Trophoblast cell (in vitro differentiated cells and primary cell): Measurements from ENCODE around the gene ULK4.

Experiments used
- DNase-seq, 2 donors: peaks; one replicate each; pipeline ENCODE4 v3.0.0-alpha.2; 2016
- H2AFZ ChIP-seq: 2 replicates; pipeline ENCODE4 v1.6.1; 2013; ENCODE audit warnings: low read length, moderate library complexity, mild to moderate bottlenecking; ENCODE audit not compliant: insufficient read depth, poor library complexity
- H2AK5ac ChIP-seq: 2 replicates; pipeline ENCODE4 v1.6.1; 2013; ENCODE audit warnings: mild to moderate bottlenecking, low read length
- H2BK120ac ChIP-seq: 2 replicates; pipeline ENCODE4 v1.6.1; 2013; ENCODE audit warnings: low read length, mild to moderate bottlenecking, moderate library complexity; ENCODE audit not compliant: insufficient read depth, poor library complexity
- H2BK12ac ChIP-seq: 2 replicates; pipeline ENCODE4 v1.6.1; 2013; ENCODE audit warnings: mild to moderate bottlenecking, low read length, moderate library complexity
- H2BK5ac ChIP-seq: 2 replicates; pipeline ENCODE4 v1.6.1; 2013; ENCODE audit warnings: low read length, low read depth, moderate library complexity, mild to moderate bottlenecking; ENCODE audit not compliant: poor library complexity
- H3K14ac ChIP-seq: 2 replicates; pipeline ENCODE4 v1.6.1; 2013; ENCODE audit warnings: mild to moderate bottlenecking, low read length
- H3K18ac ChIP-seq: 2 replicates; pipeline ENCODE4 v1.6.1; 2013; ENCODE audit warnings: mild to moderate bottlenecking, low read length
- H3K23ac ChIP-seq: 2 replicates; pipeline ENCODE4 v1.6.1; 2013; ENCODE audit warnings: low read length
- H3K27ac ChIP-seq: 2 replicates; pipeline ENCODE4 v1.5.1; 2013; ENCODE audit warnings: low read depth, mild to moderate bottlenecking, inconsistent platforms, low read length, moderate library complexity
- H3K27me3 ChIP-seq: 2 replicates; pipeline ENCODE4 v1.6.1; 2013; ENCODE audit warnings: inconsistent platforms, mild to moderate bottlenecking, low read length, moderate library complexity; ENCODE audit not compliant: insufficient read depth
- H3K36me3 ChIP-seq, 2 experiments: 1 replicate in 1 of 2; 2 replicates in 1 of 2; pipeline ENCODE4 v1.6.1; 2013; ENCODE audit warnings: low read length in 2 of 2, mild to moderate bottlenecking in 2 of 2, moderate library complexity in 1 of 2; ENCODE audit not compliant: insufficient read depth in 2 of 2, control insufficient read depth in 1 of 2
- H3K4ac ChIP-seq: 2 replicates; pipeline ENCODE4 v1.6.1; 2013; ENCODE audit warnings: low read depth, mild to moderate bottlenecking, low read length, moderate library complexity
- H3K4me1 ChIP-seq, 2 experiments: 1 replicate in 1 of 2; 2 replicates in 1 of 2; pipeline ENCODE4 v1.6.1; 2013; ENCODE audit warnings: low read length in 2 of 2, mild to moderate bottlenecking in 2 of 2, moderate library complexity in 1 of 2; ENCODE audit not compliant: insufficient read depth in 2 of 2, control insufficient read depth in 1 of 2
- H3K4me2 ChIP-seq: 2 replicates; pipeline ENCODE4 v1.6.1; 2013; ENCODE audit warnings: inconsistent platforms, mild to moderate bottlenecking, low read length, moderate library complexity
- H3K4me3 ChIP-seq: 2 replicates; pipeline ENCODE4 v1.5.1; 2013; ENCODE audit warnings: mild to moderate bottlenecking, low read depth, low read length, inconsistent platforms
- H3K79me1 ChIP-seq: one replicate; pipeline ENCODE4 v1.6.1; 2013; ENCODE audit warnings: low read length
- H3K79me2 ChIP-seq: 2 replicates; pipeline ENCODE4 v1.6.1; 2013; ENCODE audit warnings: low read length, mild to moderate bottlenecking; ENCODE audit not compliant: control insufficient read depth, insufficient read depth, poor library complexity
- H3K9ac ChIP-seq: 2 replicates; pipeline ENCODE4 v1.6.1; 2013; ENCODE audit warnings: mild to moderate bottlenecking, low read length
- H3K9me3 ChIP-seq: 2 replicates; pipeline ENCODE4 v1.6.1; 2013; ENCODE audit warnings: low read depth, mild to moderate bottlenecking, control low read depth, inconsistent platforms, low read length; ENCODE audit not compliant: insufficient read depth
- H4K12ac ChIP-seq: 2 replicates; pipeline ENCODE4 v1.6.1; 2013; ENCODE audit warnings: low read depth, mild to moderate bottlenecking, low read length, moderate library complexity
- H4K8ac ChIP-seq: 2 replicates; pipeline ENCODE4 v1.6.1; 2013; ENCODE audit warnings: low read depth, mild to moderate bottlenecking, low read length, moderate library complexity
- H4K91ac ChIP-seq: one replicate; pipeline ENCODE4 v1.6.1; 2013; ENCODE audit warnings: low read depth, mild to moderate bottlenecking, low read length, moderate library complexity
- WGBS: extraction: QIAGEN DNeasy Blood & Tissue Kit; methylation state at CpG from one replicate; pipeline ENCODE4 v1.1.7; 2013; ENCODE audit warnings: missing lambda C conversion rate; ENCODE audit not compliant: insufficient read length, insufficient coverage; ENCODE audit errors: extremely low coverage; 5-methylcytosine and 5-hydroxymethylcytosine counted together

Gene ULK4

GRCh38 chr3:41975416-41976103, 13.7 kb upstream of the ULK4 start:
- H2BK5ac ChIP-seq = no peak overlapping the region
- H3K4ac ChIP-seq = no peak overlapping the region
- H3K79me2 ChIP-seq = no peaks in the 10 kb centered on the region
- no peak overlapping the region for H3K4me3 ChIP-seq
- H2AK5ac ChIP-seq = no peak overlapping the region
- no peak overlapping the region for H2AFZ ChIP-seq
- no peaks in the 10 kb centered on the region for H3K9me3 ChIP-seq
- no peak overlapping the region for H4K91ac ChIP-seq
- H3K4me2 ChIP-seq = no peak overlapping the region
- no peak overlapping the region for H3K23ac ChIP-seq
- no peaks in the 10 kb centered on the region for H3K79me1 ChIP-seq
- DNase-seq = peak in 1 of 2 donors; percentile 56
- no peak overlapping the region for H3K9ac ChIP-seq
- no peak overlapping the region for H4K8ac ChIP-seq
- no peak overlapping the region for H3K14ac ChIP-seq
- no peak overlapping the region for H2BK12ac ChIP-seq
- H3K27ac ChIP-seq = no peak overlapping the region
- H3K18ac ChIP-seq = no peak overlapping the region
- no peak overlapping the region for H2BK120ac ChIP-seq
- no peaks in the 10 kb centered on the region for H3K27me3 ChIP-seq
- no peaks in the 10 kb centered on the region for H3K4me1 ChIP-seq
- no CpG with 5 or more reads among the region's 6 CpGs for WGBS
- H4K12ac ChIP-seq = no peak overlapping the region
- no peaks in the 10 kb centered on the region for H3K36me3 ChIP-seq

GRCh38 chr3:41974223-41974622, 12.3 kb upstream of the ULK4 start:
- Histone ChIP-seq H2BK5ac (no peak overlapping the region), H3K18ac (no peak overlapping the region), H3K27ac (no peak overlapping the region), H3K4me2 (no peak overlapping the region), H3K79me1 (no peaks in the 10 kb centered on the region), H3K27me3 (no peaks in the 10 kb centered on the region), H2BK120ac (no peak overlapping the region), H2AK5ac (no peak overlapping the region), H3K9ac (no peak overlapping the region), H3K4me3 (no peak overlapping the region), H3K9me3 (no peaks in the 10 kb centered on the region), H3K14ac (no peak overlapping the region), H3K4me1 (no peaks in the 10 kb centered on the region), H3K79me2 (no peaks in the 10 kb centered on the region), H3K23ac (no peak overlapping the region), H2AFZ (no peak overlapping the region), H3K4ac (no peak overlapping the region), H4K8ac (no peak overlapping the region), H3K36me3 (no peaks in the 10 kb centered on the region), H4K12ac (no peak overlapping the region), H2BK12ac (no peak overlapping the region), H4K91ac (no peak overlapping the region)
- no CpG with 5 or more reads among the region's 2 CpGs for WGBS
- DNase-seq = peak in 1 of 2 donors; percentile 59

DNA sequence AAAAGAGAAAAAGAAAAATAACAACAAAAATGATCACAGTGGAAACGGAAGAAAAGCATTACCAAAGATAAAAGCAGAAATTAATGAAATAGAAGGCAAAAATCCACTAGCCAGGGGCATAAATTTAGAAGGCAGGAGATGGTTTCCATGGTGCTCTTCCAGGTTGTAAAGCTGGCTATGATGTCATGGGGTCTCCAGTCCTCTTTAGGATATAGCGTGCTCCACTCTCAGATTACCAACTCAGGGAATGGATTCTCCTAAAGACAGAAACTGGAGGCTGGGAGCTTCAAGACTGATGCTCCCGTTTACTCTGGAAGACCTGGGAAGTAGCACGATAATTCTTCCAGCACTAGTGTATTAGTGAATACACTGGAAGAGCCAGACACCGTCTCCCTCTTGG, 10.9 kb upstream of the ULK4 start:
- Histone ChIP-seq H2BK5ac (no peak overlapping the region), H2BK120ac (no peak overlapping the region), H3K4me1 (no peaks in the 10 kb centered on the region), H3K4ac (no peak overlapping the region), H3K27me3 (no peaks in the 10 kb centered on the region), H3K23ac (no peak overlapping the region), H3K4me3 (no peak overlapping the region), H4K91ac (no peak overlapping the region), H3K14ac (no peak overlapping the region), H3K4me2 (no peak overlapping the region), H3K27ac (no peak overlapping the region), H3K79me2 (no peaks in the 10 kb centered on the region), H3K18ac (no peak overlapping the region), H3K79me1 (peaks cover 1% of the 10 kb centered on the region), H2AK5ac (no peak overlapping the region), H3K9ac (no peak overlapping the region), H3K36me3 (no peaks in the 10 kb centered on the region), H4K12ac (no peak overlapping the region), H4K8ac (no peak overlapping the region), H2BK12ac (no peak overlapping the region), H2AFZ (no peak overlapping the region), H3K9me3 (no peaks in the 10 kb centered on the region)
- DNase-seq = no peak
- no CpG with 5 or more reads among the region's 5 CpGs for WGBS

DNA sequence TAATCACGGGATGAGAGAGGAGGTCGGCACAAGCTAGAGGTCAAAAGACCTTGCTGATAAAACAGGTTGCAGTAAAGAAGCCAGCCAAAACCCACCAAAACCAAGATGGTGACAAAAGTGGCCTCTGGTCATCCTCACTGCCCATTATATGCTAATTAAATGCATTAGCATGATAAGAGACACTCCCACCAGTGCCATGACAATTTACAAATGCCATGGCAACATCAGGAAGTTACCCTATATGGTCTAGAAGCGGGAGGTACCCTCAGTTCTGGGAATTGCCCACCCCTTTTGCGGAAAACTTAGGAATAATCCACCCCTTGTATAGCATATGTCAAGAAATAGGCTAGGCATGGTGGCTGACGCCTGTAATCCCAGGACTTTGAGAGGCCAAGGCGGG, 4.3 kb upstream of the ULK4 start:
- Histone ChIP-seq H3K9me3 (no peaks in the 10 kb centered on the region), H4K91ac (no peak overlapping the region), H4K8ac (no peak overlapping the region), H2BK12ac (no peak overlapping the region), H3K23ac (no peak overlapping the region), H3K4me3 (no peak overlapping the region), H3K14ac (no peak overlapping the region), H4K12ac (no peak overlapping the region), H2AFZ (no peak overlapping the region), H3K79me1 (peaks cover 1% of the 10 kb centered on the region), H3K36me3 (no peaks in the 10 kb centered on the region), H2AK5ac (no peak overlapping the region), H3K4me1 (peaks cover 0 to under 1% of the 10 kb centered on the region in 2 experiments), H3K4me2 (no peak overlapping the region), H3K27me3 (no peaks in the 10 kb centered on the region), H3K4ac (no peak overlapping the region), H3K79me2 (no peaks in the 10 kb centered on the region), H2BK120ac (no peak overlapping the region), H3K9ac (no peak overlapping the region), H3K18ac (no peak overlapping the region), H3K27ac (no peak overlapping the region), H2BK5ac (no peak overlapping the region)
- no CpG with 5 or more reads among the region's 6 CpGs for WGBS
- no peak for DNase-seq
